Neural cell (in vitro differentiated cells): ENCODE data around the gene RASD1. TPM values are rescaled to one million over a fixed set of nuclear protein-coding genes. Genes with fewer than 3 reads are reported as not detected.

Experiments
- H2AFZ ChIP-seq: fragments of 200-600, 300-800 bp; sonication (generic), shearing (Covaris generic); 2 replicates; pipeline ENCODE4 v1.6.0; 2014; ENCODE audit warnings: low read depth, mild to moderate bottlenecking, antibody characterized with exemption, low read length, moderate library complexity
- H3F3A ChIP-seq: fragments of 200-600 bp; shearing (Covaris generic); 2 replicates; pipeline ENCODE4 v1.6.1; 2016; ENCODE audit warnings: mild to moderate bottlenecking, moderate library complexity, mixed read lengths, antibody characterized with exemption, low read length; ENCODE audit not compliant: insufficient read depth, poor library complexity, severe bottlenecking
- H3K27ac ChIP-seq: fragments of 200-600, 300-800 bp; sonication (generic), shearing (Covaris generic); 2 replicates; pipeline ENCODE4 v1.5.1; 2014; ENCODE audit warnings: mild to moderate bottlenecking, low read length, moderate library complexity
- H3K27me3 ChIP-seq: fragments of 300-800, 200-600 bp; sonication (generic), shearing (Covaris generic); 2 replicates; pipeline ENCODE4 v1.6.0; 2014; ENCODE audit warnings: mild to moderate bottlenecking, low read depth, low read length, moderate library complexity; ENCODE audit not compliant: insufficient read depth
- H3K36me3 ChIP-seq: fragments of 300-800, 200-600 bp; sonication (generic), shearing (Covaris generic); 2 replicates; pipeline ENCODE4 v1.5.1; 2014; ENCODE audit warnings: mild to moderate bottlenecking, antibody characterized with exemption, low read length, moderate library complexity; ENCODE audit not compliant: insufficient read depth
- H3K4me2 ChIP-seq: fragments of 300-800, 200-600 bp; sonication (generic), shearing (Covaris generic); 2 replicates; pipeline ENCODE4 v1.6.0; 2014; ENCODE audit warnings: mild to moderate bottlenecking, low read length
- H3K4me3 ChIP-seq: fragments of 300-800, 200-600 bp; sonication (generic), shearing (Covaris generic); 2 replicates; pipeline ENCODE4 v1.5.1; 2014; ENCODE audit warnings: mild to moderate bottlenecking, low read length, moderate library complexity
- H3K79me2 ChIP-seq: fragments of 200-600 bp; shearing (Covaris generic); replicated peaks from 2 replicates; pipeline ENCODE4 v1.6.0; 2014; ENCODE audit warnings: mild to moderate bottlenecking, low read length, moderate library complexity; ENCODE audit not compliant: insufficient read depth
- H3K9ac ChIP-seq: fragments of 300-800, 200-600 bp; sonication (generic), shearing (Covaris generic); 2 replicates; pipeline ENCODE4 v1.6.1; 2016; ENCODE audit warnings: mild to moderate bottlenecking, low read length, mixed read lengths
- H3K9me2 ChIP-seq: fragments of 200-600 bp; shearing (Covaris generic); 2 replicates; pipeline ENCODE4 v1.6.1; 2016; ENCODE audit warnings: mild to moderate bottlenecking, low read length, mixed read lengths; ENCODE audit not compliant: insufficient read depth
- H3K9me3 ChIP-seq: fragments of 200-600, 300-800 bp; sonication (generic), shearing (Covaris generic); 2 replicates; pipeline ENCODE4 v1.6.1; 2016; ENCODE audit warnings: mild to moderate bottlenecking, mixed run types, low read length, moderate library complexity, mixed read lengths
- H4K20me1 ChIP-seq: fragments of 200-600 bp; shearing (Covaris generic); 2 replicates; pipeline ENCODE4 v1.6.1; 2016; ENCODE audit warnings: mild to moderate bottlenecking, mixed run types; ENCODE audit not compliant: insufficient read depth
- EP300 ChIP-seq: fragments of 450-650 bp; conservative IDR thresholded peaks from 2 replicates; pipeline ENCODE4 v1.6.1; 2014; ENCODE audit warnings: antibody characterized with exemption, mild to moderate bottlenecking, moderate library complexity; ENCODE audit not compliant: poor library complexity, severe bottlenecking
- EZH2 ChIP-seq: fragments of 200-600, 300-800 bp; shearing (Covaris generic), sonication (generic); IDR thresholded peaks from 2 replicates; pipeline ENCODE4 v1.6.1; 2014; ENCODE audit warnings: antibody characterized with exemption, low read length, borderline replicate concordance, mild to moderate bottlenecking; ENCODE audit not compliant: insufficient read depth, poor library complexity, severe bottlenecking
- MXI1 ChIP-seq: fragments of 450-650 bp; conservative IDR thresholded peaks from 2 replicates; pipeline ENCODE4 v1.6.1; 2014; ENCODE audit warnings: antibody characterized with exemption, mild to moderate bottlenecking; ENCODE audit not compliant: poor library complexity, severe bottlenecking
- POLR2AphosphoS5 ChIP-seq: IDR thresholded peaks from 2 replicates; pipeline ENCODE4 v1.6.1; 2012
- RAD21 ChIP-seq: fragments of 450-650 bp; conservative IDR thresholded peaks from 2 replicates; pipeline ENCODE4 v1.6.1; 2014; ENCODE audit warnings: antibody characterized with exemption, mild to moderate bottlenecking, moderate library complexity
- SMC3 ChIP-seq: fragments of 450-650 bp; conservative IDR thresholded peaks from 2 replicates; pipeline ENCODE4 v1.6.1; 2014; ENCODE audit warnings: antibody characterized with exemption, mild to moderate bottlenecking, moderate library complexity; ENCODE audit not compliant: poor library complexity
- TAF1 ChIP-seq: IDR thresholded peaks from 2 replicates; pipeline ENCODE4 v1.6.1; 2012; ENCODE audit warnings: low read depth
- polyA plus RNA-seq: library from polyadenylated mRNA; depleted of rRNA; stranded (reverse); fragments of >200 nt; gene quantifications from 2 replicates; pipeline ENCODE4 v1.2.3, GENCODE V29; 2014
- TF ChIP-seq, protein P1 (sequence below): fragments of 450-650 bp; IDR thresholded peaks from 2 replicates; pipeline ENCODE4 v1.5.1; 2014; ENCODE audit warnings: antibody characterized with exemption, mild to moderate bottlenecking, moderate library complexity; ENCODE audit not compliant: poor library complexity, severe bottlenecking
- TF ChIP-seq, protein P2 (sequence below): IDR thresholded peaks from 2 replicates; pipeline ENCODE4 v1.6.1; 2012; ENCODE audit warnings: borderline replicate concordance

The RASD1 gene
- polyA plus RNA-seq, 1 donor from 2014 or later, result 57.7 TPM

DNA sequence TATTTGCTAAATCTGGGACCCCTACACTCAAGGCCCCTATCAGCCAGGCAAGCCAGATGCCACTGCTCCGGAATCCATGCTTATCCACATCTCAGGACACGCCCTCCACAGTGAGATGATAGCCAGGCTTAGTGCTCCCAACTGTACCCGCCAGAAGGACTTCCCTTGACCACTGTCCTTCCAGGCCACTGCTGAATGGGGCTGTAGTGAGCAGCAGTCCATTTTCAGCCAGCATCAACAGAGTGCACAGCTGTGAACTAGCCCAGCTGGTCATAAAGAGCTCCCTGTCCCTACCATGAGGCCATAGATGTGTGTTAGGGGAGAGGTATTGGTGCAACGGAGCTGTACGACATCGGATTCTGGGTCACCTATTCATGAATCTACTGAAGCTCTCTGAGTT lies 32.4 kb downstream of the RASD1 start:
- H3K79me2 ChIP-seq, result no peaks in the 10 kb centered on the region
- H3K27me3 ChIP-seq, result no peaks in the 10 kb centered on the region
- H3K9me2 ChIP-seq, result no peaks in the 10 kb centered on the region
- no peak for TF ChIP-seq RAD21
- TF ChIP-seq EP300, result no peak
- no peaks in the 10 kb centered on the region for H4K20me1 ChIP-seq
- H3K27ac ChIP-seq, result no peak overlapping the region
- H3K9me3 ChIP-seq, result no peaks in the 10 kb centered on the region
- no peak overlapping the region for H3K9ac ChIP-seq
- no peak overlapping the region for H3K4me3 ChIP-seq
- H2AFZ ChIP-seq, result no peak overlapping the region
- H3F3A ChIP-seq, result no peaks in the 10 kb centered on the region
- H3K4me2 ChIP-seq, result no peak overlapping the region
- no peaks in the 10 kb centered on the region for H3K36me3 ChIP-seq

DNA sequence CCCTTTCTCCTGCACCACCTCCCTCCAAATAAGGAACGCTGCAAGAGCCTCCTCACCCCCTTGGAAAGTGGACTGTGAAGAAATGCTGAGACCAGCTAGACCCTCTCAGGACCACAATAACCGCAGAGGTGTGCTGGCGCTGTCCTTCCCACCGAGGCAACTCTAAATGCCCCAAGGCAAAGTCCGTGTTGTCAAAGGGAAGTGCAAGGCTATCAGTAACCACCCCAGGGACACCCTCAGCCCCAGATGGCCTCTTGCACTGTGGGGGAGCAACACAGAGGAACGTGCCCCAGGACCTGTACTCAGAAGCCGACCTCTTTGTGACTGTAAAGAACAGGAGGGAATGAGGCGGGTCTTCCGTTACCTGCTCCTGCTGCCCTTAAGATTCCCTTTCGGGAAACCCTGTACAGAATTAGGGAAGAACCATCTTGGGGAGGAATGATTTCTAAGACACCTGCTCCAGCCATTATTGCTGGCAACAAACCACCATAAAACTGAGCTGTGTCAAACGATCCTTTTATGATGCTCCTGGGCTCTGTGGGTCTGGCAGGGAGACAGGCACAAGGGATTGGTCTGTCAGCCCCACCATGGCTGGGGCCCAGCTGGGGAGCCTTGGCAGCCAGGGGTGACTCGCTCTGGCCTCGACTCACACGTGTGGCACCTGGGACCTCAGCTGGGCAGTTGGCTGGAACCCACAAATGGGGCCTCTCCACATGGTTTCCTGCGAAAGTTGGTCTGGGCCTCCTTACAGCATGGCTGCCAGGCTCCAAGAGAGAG lies 34.0 kb downstream of the RASD1 start:
- Histone ChIP-seq H3K9ac (no peak overlapping the region), H3K9me2 (no peaks in the 10 kb centered on the region), H3K79me2 (no peaks in the 10 kb centered on the region), H3F3A (no peaks in the 10 kb centered on the region), H3K36me3 (no peaks in the 10 kb centered on the region), H3K27me3 (no peaks in the 10 kb centered on the region), H3K9me3 (no peaks in the 10 kb centered on the region), H3K4me3 (no peak overlapping the region), H4K20me1 (no peaks in the 10 kb centered on the region), H3K27ac (no peak overlapping the region), H3K4me2 (no peak overlapping the region), H2AFZ (no peak overlapping the region)
- no peak for TF ChIP-seq EZH2
- TF ChIP-seq, protein P1, sequence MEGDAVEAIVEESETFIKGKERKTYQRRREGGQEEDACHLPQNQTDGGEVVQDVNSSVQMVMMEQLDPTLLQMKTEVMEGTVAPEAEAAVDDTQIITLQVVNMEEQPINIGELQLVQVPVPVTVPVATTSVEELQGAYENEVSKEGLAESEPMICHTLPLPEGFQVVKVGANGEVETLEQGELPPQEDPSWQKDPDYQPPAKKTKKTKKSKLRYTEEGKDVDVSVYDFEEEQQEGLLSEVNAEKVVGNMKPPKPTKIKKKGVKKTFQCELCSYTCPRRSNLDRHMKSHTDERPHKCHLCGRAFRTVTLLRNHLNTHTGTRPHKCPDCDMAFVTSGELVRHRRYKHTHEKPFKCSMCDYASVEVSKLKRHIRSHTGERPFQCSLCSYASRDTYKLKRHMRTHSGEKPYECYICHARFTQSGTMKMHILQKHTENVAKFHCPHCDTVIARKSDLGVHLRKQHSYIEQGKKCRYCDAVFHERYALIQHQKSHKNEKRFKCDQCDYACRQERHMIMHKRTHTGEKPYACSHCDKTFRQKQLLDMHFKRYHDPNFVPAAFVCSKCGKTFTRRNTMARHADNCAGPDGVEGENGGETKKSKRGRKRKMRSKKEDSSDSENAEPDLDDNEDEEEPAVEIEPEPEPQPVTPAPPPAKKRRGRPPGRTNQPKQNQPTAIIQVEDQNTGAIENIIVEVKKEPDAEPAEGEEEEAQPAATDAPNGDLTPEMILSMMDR, result no peak
- no peak for TF ChIP-seq EP300
- TF ChIP-seq, protein P2, sequence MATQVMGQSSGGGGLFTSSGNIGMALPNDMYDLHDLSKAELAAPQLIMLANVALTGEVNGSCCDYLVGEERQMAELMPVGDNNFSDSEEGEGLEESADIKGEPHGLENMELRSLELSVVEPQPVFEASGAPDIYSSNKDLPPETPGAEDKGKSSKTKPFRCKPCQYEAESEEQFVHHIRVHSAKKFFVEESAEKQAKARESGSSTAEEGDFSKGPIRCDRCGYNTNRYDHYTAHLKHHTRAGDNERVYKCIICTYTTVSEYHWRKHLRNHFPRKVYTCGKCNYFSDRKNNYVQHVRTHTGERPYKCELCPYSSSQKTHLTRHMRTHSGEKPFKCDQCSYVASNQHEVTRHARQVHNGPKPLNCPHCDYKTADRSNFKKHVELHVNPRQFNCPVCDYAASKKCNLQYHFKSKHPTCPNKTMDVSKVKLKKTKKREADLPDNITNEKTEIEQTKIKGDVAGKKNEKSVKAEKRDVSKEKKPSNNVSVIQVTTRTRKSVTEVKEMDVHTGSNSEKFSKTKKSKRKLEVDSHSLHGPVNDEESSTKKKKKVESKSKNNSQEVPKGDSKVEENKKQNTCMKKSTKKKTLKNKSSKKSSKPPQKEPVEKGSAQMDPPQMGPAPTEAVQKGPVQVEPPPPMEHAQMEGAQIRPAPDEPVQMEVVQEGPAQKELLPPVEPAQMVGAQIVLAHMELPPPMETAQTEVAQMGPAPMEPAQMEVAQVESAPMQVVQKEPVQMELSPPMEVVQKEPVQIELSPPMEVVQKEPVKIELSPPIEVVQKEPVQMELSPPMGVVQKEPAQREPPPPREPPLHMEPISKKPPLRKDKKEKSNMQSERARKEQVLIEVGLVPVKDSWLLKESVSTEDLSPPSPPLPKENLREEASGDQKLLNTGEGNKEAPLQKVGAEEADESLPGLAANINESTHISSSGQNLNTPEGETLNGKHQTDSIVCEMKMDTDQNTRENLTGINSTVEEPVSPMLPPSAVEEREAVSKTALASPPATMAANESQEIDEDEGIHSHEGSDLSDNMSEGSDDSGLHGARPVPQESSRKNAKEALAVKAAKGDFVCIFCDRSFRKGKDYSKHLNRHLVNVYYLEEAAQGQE, result no peak

DNA sequence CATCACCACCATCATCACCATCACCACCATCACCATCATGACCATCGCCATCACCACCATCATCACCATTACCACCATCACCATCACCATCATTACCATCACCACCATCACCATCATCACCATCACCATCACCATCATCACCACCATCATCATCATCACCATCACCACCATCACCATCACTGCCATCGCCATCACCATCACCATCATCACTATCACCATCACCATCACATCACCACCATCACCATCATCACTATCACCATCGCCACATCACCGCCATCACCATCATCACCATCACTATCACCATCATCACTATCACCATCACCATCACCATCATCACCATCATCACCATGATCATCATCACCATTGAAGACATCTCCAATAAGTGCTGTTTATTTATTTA lies 36.2 kb downstream of the RASD1 start:
- Histone ChIP-seq H3K9ac (no peak overlapping the region), H3K36me3 (no peaks in the 10 kb centered on the region), H3F3A (no peaks in the 10 kb centered on the region), H3K4me2 (no peak overlapping the region), H3K9me3 (no peaks in the 10 kb centered on the region), H2AFZ (no peak overlapping the region), H4K20me1 (no peaks in the 10 kb centered on the region), H3K79me2 (no peaks in the 10 kb centered on the region), H3K27ac (no peak overlapping the region), H3K27me3 (no peaks in the 10 kb centered on the region), H3K9me2 (no peaks in the 10 kb centered on the region), H3K4me3 (no peak overlapping the region)
- TF ChIP-seq EZH2, result no peak
- TF ChIP-seq SMC3, result no peak
- no peak for TF ChIP-seq TAF1
- TF ChIP-seq, protein P2, result no peak
- no peak for TF ChIP-seq POLR2AphosphoS5
- TF ChIP-seq RAD21, result no peak
- TF ChIP-seq, protein P1, result no peak
- TF ChIP-seq EP300, result no peak
- TF ChIP-seq MXI1, result no peak
